Activated T-cell treated with anti-CD3 and anti-CD28 coated beads for 48 hours (primary cell): ENCODE data around the gene PPP1R2B.
"Not testable (repeated sequence)": the region's sequence is repeated elsewhere in the genome, so short reads cannot be mapped to it uniquely, and the experiment has no call there.

ENCODE experiments used
- DNase-seq: peaks from one replicate; pipeline ENCODE4 v3.0.0-alpha.2; 2020; ENCODE audit warnings: low read depth

The PPP1R2B gene

GRCh38 chr5:156850206-156850751 lies at the start of gene PPP1R2B:
Gene PPP1R2B (plus strand): TSS chr5:156850295. CDS start chr5:156850563, 268 bp downstream.
- DNase-seq = no peak

GRCh38 chr5:156800929-156801328 lies 49.2 kb upstream of the PPP1R2B start:
- no peak for DNase-seq

- DNase-seq = no peak
Measured at GRCh38 chr5:156802501-156802900, 47.6 kb upstream of the PPP1R2B start.

- DNase-seq = no peak
Measured at GRCh38 chr5:156803404-156803803, 46.7 kb upstream of the PPP1R2B start.

- no peak for DNase-seq
Measured at GRCh38 chr5:156812959-156813358, 37.1 kb upstream of the PPP1R2B start.

- DNase-seq = peak; percentile 1
Measured at GRCh38 chr5:156815988-156816599, 34.0 kb upstream of the PPP1R2B start.

- DNase-seq = no peak
Measured at GRCh38 chr5:156819537-156819936, 30.6 kb upstream of the PPP1R2B start.

GRCh38 chr5:156819967-156820581 lies 30.0 kb upstream of the PPP1R2B start:
- DNase-seq = no peak

- DNase-seq = no peak
Measured at GRCh38 chr5:156824241-156824640, 25.9 kb upstream of the PPP1R2B start.

GRCh38 chr5:156824800-156825199 lies 25.3 kb upstream of the PPP1R2B start:
- no peak for DNase-seq

- DNase-seq = no peak
Measured at GRCh38 chr5:156825688-156826087, 24.4 kb upstream of the PPP1R2B start.

GRCh38 chr5:156826150-156826549 lies 23.9 kb upstream of the PPP1R2B start:
- DNase-seq = no peak

GRCh38 chr5:156834916-156835315 lies 15.2 kb upstream of the PPP1R2B start:
- no peak for DNase-seq

GRCh38 chr5:156835905-156836304 lies 14.2 kb upstream of the PPP1R2B start:
- no peak for DNase-seq

GRCh38 chr5:156836846-156837245 lies 13.2 kb upstream of the PPP1R2B start:
- DNase-seq = no peak

- DNase-seq = no peak
Measured at GRCh38 chr5:156838961-156839360, 11.1 kb upstream of the PPP1R2B start.

- DNase-seq = no peak
Measured at GRCh38 chr5:156841737-156842136, 8.4 kb upstream of the PPP1R2B start.

GRCh38 chr5:156846914-156847313 lies 3.2 kb upstream of the PPP1R2B start:
- DNase-seq = no peak

GRCh38 chr5:156848447-156848846 lies 1.6 kb upstream of the PPP1R2B start:
- DNase-seq = not testable (repeated sequence)

- DNase-seq = no peak
Measured at GRCh38 chr5:156851880-156852279, 1.8 kb downstream of the PPP1R2B start.

GRCh38 chr5:156853055-156853454 lies 3.0 kb downstream of the PPP1R2B start:
- not testable (repeated sequence) for DNase-seq

GRCh38 chr5:156865427-156865826 lies 15.3 kb downstream of the PPP1R2B start:
- no peak for DNase-seq

- no peak for DNase-seq
Measured at GRCh38 chr5:156870498-156870839, 20.4 kb downstream of the PPP1R2B start.

- DNase-seq = no peak
Measured at GRCh38 chr5:156871212-156871611, 21.1 kb downstream of the PPP1R2B start.
